Natural killer cell (primary cell): Measurements from ENCODE around the gene RABL3. TPM values are rescaled to one million over a fixed set of nuclear protein-coding genes. Genes with fewer than 3 reads are reported as not detected.

Source experiments
- ATAC-seq, 3 donors: fragments of 150-1000 bp in 2 of 3; fragments of 200-7000 bp in 1 of 3; cut with Tn5 transposase; 1 replicate in 1 of 3; 2 replicates in 2 of 3; pipeline ENCODE4 v1.10.0; 2021; ENCODE audit warnings: mild to moderate bottlenecking in 2 of 3, moderate library complexity in 2 of 3
- DNase-seq, 2 donors: peaks; one replicate each; pipeline versions ENCODE4 v3.0.0 to v3.0.0-alpha.2; 2013 to 2021; ENCODE audit warnings: mixed read lengths in 1 of 2
- H3K27ac ChIP-seq: one replicate; pipeline ENCODE4 v1.5.1; 2013; ENCODE audit warnings: mild to moderate bottlenecking, low read length
- H3K27me3 ChIP-seq: one replicate; pipeline ENCODE4 v1.6.1; 2013; ENCODE audit warnings: low read length; ENCODE audit not compliant: control insufficient read depth, insufficient read depth
- H3K36me3 ChIP-seq: one replicate; pipeline ENCODE4 v1.6.1; 2013; ENCODE audit warnings: low read length; ENCODE audit not compliant: control insufficient read depth, insufficient read depth
- H3K4me1 ChIP-seq: one replicate; pipeline ENCODE4 v1.6.1; 2013; ENCODE audit warnings: low read length; ENCODE audit not compliant: control insufficient read depth, insufficient read depth
- H3K4me3 ChIP-seq: one replicate; pipeline ENCODE4 v1.5.1; 2013; ENCODE audit warnings: low read length
- H3K9me3 ChIP-seq: one replicate; pipeline ENCODE4 v1.6.1; 2013; ENCODE audit warnings: low read length; ENCODE audit not compliant: control insufficient read depth, insufficient read depth
- H3K27ac Mint-ChIP-seq, 2 donors: one replicate each; pipeline ENCODE4 v1.8.0; 2022; ENCODE audit warnings: mild to moderate bottlenecking in 2 of 2, mixed read lengths in 2 of 2, moderate library complexity in 1 of 2
- H3K27me3 Mint-ChIP-seq, 2 donors: one replicate each; pipeline ENCODE4 v1.8.0; 2022; ENCODE audit warnings: low read depth in 2 of 2, mixed read lengths in 2 of 2
- H3K36me3 Mint-ChIP-seq: one replicate; pipeline ENCODE4 v1.8.0; 2022; ENCODE audit warnings: mixed read lengths
- H3K4me1 Mint-ChIP-seq, 2 donors: one replicate each; pipeline ENCODE4 v1.8.0; 2022; ENCODE audit warnings: mixed read lengths in 2 of 2
- H3K4me3 Mint-ChIP-seq: one replicate; pipeline ENCODE4 v1.8.0; 2022; ENCODE audit warnings: mild to moderate bottlenecking, moderate library complexity, mixed read lengths
- H3K9me3 Mint-ChIP-seq, 2 donors: one replicate each; pipeline ENCODE4 v1.8.0; 2022; ENCODE audit warnings: mixed read lengths in 2 of 2
- CTCF ChIP-seq: fragments of 200-600 bp; IDR thresholded peaks from one replicate; pipeline ENCODE4 v1.8.0; 2022; ENCODE audit warnings: antibody characterized with exemption
- WGBS: methylation state at CpG from one replicate; pipeline ENCODE4 v1.1.7; 2013; ENCODE audit warnings: missing lambda C conversion rate; ENCODE audit not compliant: insufficient coverage; 5-methylcytosine and 5-hydroxymethylcytosine counted together
- intact Hi-C: fragments of 100-400 bp; cut with micrococcal nuclease; formaldehyde crosslinking; loops from one replicate; pipeline ENCODE4 v1.14.2; 2022
- total RNA-seq, 4 donors: library from RNA; stranded (reverse); fragments of 120-200 nt in 1 of 4; gene quantifications; one replicate each; pipeline versions ENCODE4 v1.2.3 to v1.2.4, GENCODE V29; 2013 to 2022

RABL3 gene
- total RNA-seq, 3 donors from 2014 or later (not counting 1 experiment from before 2014, with no cell fraction given) = 11.7 to 18.4 (median 16.7) TPM

GRCh38 chr3:120659834-120660233 lies 82.5 kb downstream of the RABL3 start:
- DNase-seq = no peak
- Histone ChIP-seq H3K4me3 (no peak overlapping the region), H3K36me3 (no peaks in the 10 kb centered on the region), H3K27ac (no peak overlapping the region), H3K9me3 (no peaks in the 10 kb centered on the region), H3K4me1 (no peaks in the 10 kb centered on the region), H3K27me3 (no peaks in the 10 kb centered on the region)
- Mint-ChIP-seq H3K27ac (no peak overlapping the region), H3K9me3 (no peaks in the 10 kb centered on the region), H3K4me3 (no peak overlapping the region), H3K36me3 (no peaks in the 10 kb centered on the region), H3K27me3 (peaks cover 20 to 30% of the 10 kb centered on the region in 2 donors), H3K4me1 (no peaks in the 10 kb centered on the region)
- no peak for TF ChIP-seq CTCF
- intact Hi-C loops = no loop called here
- 90% methylated on average over 2 of the region's 2 CpGs for whole genome bisulfite sequencing
- no peak for ATAC-seq

- WGBS = 95% methylated on average over 1 of the region's 1 CpG
- H3K4me3 ChIP-seq = no peak overlapping the region
- no peaks in the 10 kb centered on the region for H3K9me3 ChIP-seq
- no peak for TF ChIP-seq CTCF
- ATAC-seq (no peak), DNase-seq (no peak)
- intact Hi-C loops = no loop called here
- H3K27me3 Mint-ChIP-seq = peaks cover 18 to 30% of the 10 kb centered on the region in 2 donors
- no peaks in the 10 kb centered on the region for H3K4me1 ChIP-seq
- no peaks in the 10 kb centered on the region for H3K4me1 Mint-ChIP-seq
- no peak overlapping the region for H3K27ac Mint-ChIP-seq
- H3K9me3 Mint-ChIP-seq = no peaks in the 10 kb centered on the region
- no peaks in the 10 kb centered on the region for H3K36me3 ChIP-seq
- no peaks in the 10 kb centered on the region for H3K27me3 ChIP-seq
- H3K27ac ChIP-seq = no peak overlapping the region
- no peak overlapping the region for H3K4me3 Mint-ChIP-seq
- H3K36me3 Mint-ChIP-seq = no peaks in the 10 kb centered on the region
Measured at GRCh38 chr3:120659285-120659684, 83.0 kb downstream of the RABL3 start.

GRCh38 chr3:120652896-120653545 lies 89.3 kb downstream of the RABL3 start:
- Histone ChIP-seq H3K4me3 (no peak overlapping the region), H3K4me1 (no peaks in the 10 kb centered on the region), H3K27me3 (no peaks in the 10 kb centered on the region), H3K9me3 (no peaks in the 10 kb centered on the region), H3K27ac (no peak overlapping the region), H3K36me3 (no peaks in the 10 kb centered on the region)
- H3K36me3 Mint-ChIP-seq = no peaks in the 10 kb centered on the region
- TF ChIP-seq CTCF = no peak
- no peak overlapping the region for H3K27ac Mint-ChIP-seq
- intact Hi-C loops = no loop called here
- H3K4me3 Mint-ChIP-seq = no peak overlapping the region
- no peaks in the 10 kb centered on the region for H3K27me3 Mint-ChIP-seq
- H3K9me3 Mint-ChIP-seq = no peaks in the 10 kb centered on the region
- no peak for DNase-seq
- no peak for ATAC-seq
- WGBS = 95% methylated on average over 4 of the region's 5 CpGs
- H3K4me1 Mint-ChIP-seq = no peaks in the 10 kb centered on the region

- no peaks in the 10 kb centered on the region for H3K4me1 Mint-ChIP-seq
- H3K27ac ChIP-seq = no peak overlapping the region
- 90% methylated on average over 3 of the region's 3 CpGs for WGBS
- no peaks in the 10 kb centered on the region for H3K9me3 ChIP-seq
- H3K27ac Mint-ChIP-seq = no peak overlapping the region
- no peak for TF ChIP-seq CTCF
- no peaks in the 10 kb centered on the region for H3K36me3 ChIP-seq
- H3K4me1 ChIP-seq = no peaks in the 10 kb centered on the region
- DNase-seq = no peak
- no peaks in the 10 kb centered on the region for H3K27me3 ChIP-seq
- no peaks in the 10 kb centered on the region for H3K27me3 Mint-ChIP-seq
- intact Hi-C loops = no loop called here
- H3K4me3 ChIP-seq = no peak overlapping the region
- H3K4me3 Mint-ChIP-seq = no peak overlapping the region
- no peaks in the 10 kb centered on the region for H3K9me3 Mint-ChIP-seq
- no peak for ATAC-seq
- no peaks in the 10 kb centered on the region for H3K36me3 Mint-ChIP-seq
Measured at GRCh38 chr3:120652281-120652680, 90.0 kb downstream of the RABL3 start.
